ENCODE results near the gene HSD11B1L.
"Not testable (repeated sequence)": the region's sequence is repeated elsewhere in the genome, so short reads cannot be mapped to it uniquely, and the experiment has no call there.

Gene HSD11B1L

GRCh38 chr19:5727453-5728050 is 46.7 kb downstream of the HSD11B1L start:
- H3K9ac ChIP-seq (ENCODE audit: insufficient read length, low read depth) = no peak overlapping the region
- DNase-seq (ENCODE audit: low read depth, low spot score) = no peak
- H3K27me3 ChIP-seq (ENCODE audit: insufficient read depth, insufficient read length) = no peaks in the 10 kb centered on the region
- H3K36me3 ChIP-seq (ENCODE audit: insufficient read depth, insufficient read length, low read length) = no peaks in the 10 kb centered on the region
- TF ChIP-seq ZNF274 (IDR thresholded peaks at IDR 0.05; ENCODE audit: low read depth, low read length) (no peak), YY1 (IDR thresholded peaks at IDR 0.05; ENCODE audit: insufficient read depth, insufficient read length) (no peak), SUZ12 (IDR thresholded peaks at IDR 0.05; ENCODE audit: extremely low read depth, insufficient read depth, insufficient read length) (no peak)
- no peaks in the 10 kb centered on the region for H3K9me3 ChIP-seq (ENCODE audit: insufficient read depth, low read length)
- no peak overlapping the region for H3K4me3 ChIP-seq (ENCODE audit: insufficient read length, low read depth)
- no peaks in the 10 kb centered on the region for H3K4me1 ChIP-seq (ENCODE audit: insufficient read depth, insufficient read length)

GRCh38 chr19:5733172-5733571 is 52.3 kb downstream of the HSD11B1L start:
- H3K27me3 ChIP-seq (ENCODE audit: insufficient read depth, insufficient read length); H3K36me3 ChIP-seq (ENCODE audit: insufficient read depth, insufficient read length, low read length); H3K9me3 ChIP-seq (ENCODE audit: insufficient read depth, low read length); H3K4me1 ChIP-seq (ENCODE audit: insufficient read depth, insufficient read length); H3K4me3 ChIP-seq (ENCODE audit: insufficient read length, low read depth); H3K9ac ChIP-seq (ENCODE audit: insufficient read length, low read depth); DNase-seq (ENCODE audit: low read depth, low spot score): not testable (repeated sequence)

Measured in NT2/D1 (cell line).